Esophagus muscularis mucosa (tissue), 3 donors: ENCODE data around the gene ST8SIA6.

Experiments
- CTCF ChIP-seq, 3 experiments: fragments of 200-600 bp in 2 of 3; fragments of 450-650 bp in 1 of 3; sonication (generic) in 2 of 3; IDR thresholded peaks; one replicate each; pipeline ENCODE4 v1.5.1; 2017 to 2019; ENCODE audit warnings: antibody characterized with exemption in 3 of 3, mild to moderate bottlenecking in 2 of 3, moderate library complexity in 1 of 3
- POLR2A ChIP-seq: fragments of 450-650 bp; IDR thresholded peaks from one replicate; pipeline ENCODE4 v1.6.1; 2017; ENCODE audit warnings: antibody characterized with exemption, moderate library complexity, mild to moderate bottlenecking, low read depth
- POLR2AphosphoS5 ChIP-seq, 2 donors: sonication (generic); formaldehyde crosslinking; IDR thresholded peaks; one replicate each; pipeline ENCODE4 v1.6.1; 2017; ENCODE audit warnings: antibody characterized with exemption in 2 of 2

GRCh38 chr10:17457083-17457482 is 2.7 kb upstream of the ST8SIA6 start:
- no peak for TF ChIP-seq POLR2A
- no peak for TF ChIP-seq CTCF (IDR thresholded peaks at IDR 0.05)
- no peak for TF ChIP-seq POLR2AphosphoS5 (IDR thresholded peaks at IDR 0.05)
